ENCODE results near the gene SCUBE2.

SCUBE2 gene

DNA sequence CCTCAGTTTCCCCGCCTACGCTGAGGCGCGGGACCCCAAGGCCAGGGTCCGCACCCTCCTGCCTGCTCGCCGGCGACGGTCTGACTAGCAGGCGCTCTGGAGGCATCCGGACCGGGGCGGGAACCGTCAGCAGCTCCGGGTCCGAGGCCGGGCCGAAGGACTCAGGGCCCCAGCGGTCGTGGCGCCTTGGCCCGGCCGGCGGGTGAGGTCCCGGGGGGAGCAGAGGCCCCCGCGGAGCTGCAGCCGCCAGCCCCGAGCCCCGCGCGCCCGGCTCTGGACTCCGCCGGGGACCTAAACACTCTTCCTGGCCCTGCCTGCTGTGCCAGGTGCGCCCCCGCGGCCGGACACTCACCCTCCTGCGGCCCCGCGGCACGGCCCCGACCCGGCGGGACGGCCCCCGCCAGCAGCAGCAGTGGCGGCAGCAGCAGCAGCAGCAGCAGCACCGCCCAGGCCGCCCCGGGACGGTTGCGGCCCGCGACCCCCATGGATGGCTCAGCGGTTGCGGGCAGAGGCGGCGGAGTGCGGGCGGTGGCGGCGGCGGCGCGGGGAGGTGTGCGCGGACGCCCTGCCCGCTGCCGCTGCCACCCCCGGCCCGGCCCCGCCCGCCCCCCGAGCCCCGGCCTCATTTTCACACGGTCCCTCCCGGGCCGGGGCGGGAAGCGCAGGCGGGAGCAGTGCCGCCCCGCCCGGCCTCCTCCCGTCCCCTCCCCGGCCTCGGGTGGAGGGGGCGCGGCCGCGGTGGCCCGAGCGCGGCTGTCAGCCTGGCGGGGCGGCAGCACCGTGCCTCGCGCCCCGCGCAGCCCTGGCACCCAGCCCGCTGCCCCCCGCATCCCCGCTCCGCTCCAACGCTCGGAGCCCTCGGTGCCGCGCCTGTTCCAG lies at the start of gene SCUBE2:
SCUBE2 (minus strand) TSS at position 556 of the 879 bp plus-strand sequence; CDS start at position 485, 71 bp downstream.
- no peak for DNase-seq

DNA sequence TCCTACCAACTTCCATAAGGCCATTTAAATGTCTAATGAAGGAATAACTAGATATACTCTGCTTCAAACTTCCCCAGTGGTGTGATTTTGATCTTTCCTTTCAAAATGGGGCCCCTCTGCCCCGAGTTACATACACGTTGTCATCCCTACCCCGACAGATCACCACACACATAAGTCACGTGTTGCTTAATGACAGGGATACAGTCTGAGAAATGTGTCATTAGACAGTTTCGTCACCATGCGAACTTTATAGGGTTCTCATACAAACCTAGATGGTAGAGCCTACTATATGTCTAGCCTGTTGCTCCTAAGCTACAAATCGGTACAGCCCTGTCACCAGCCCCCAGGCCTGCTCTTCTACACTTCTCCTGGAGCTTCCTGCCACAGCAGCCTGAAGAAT lies 49.8 kb upstream of the SCUBE2 start:
- DNase-seq: no peak

DNA sequence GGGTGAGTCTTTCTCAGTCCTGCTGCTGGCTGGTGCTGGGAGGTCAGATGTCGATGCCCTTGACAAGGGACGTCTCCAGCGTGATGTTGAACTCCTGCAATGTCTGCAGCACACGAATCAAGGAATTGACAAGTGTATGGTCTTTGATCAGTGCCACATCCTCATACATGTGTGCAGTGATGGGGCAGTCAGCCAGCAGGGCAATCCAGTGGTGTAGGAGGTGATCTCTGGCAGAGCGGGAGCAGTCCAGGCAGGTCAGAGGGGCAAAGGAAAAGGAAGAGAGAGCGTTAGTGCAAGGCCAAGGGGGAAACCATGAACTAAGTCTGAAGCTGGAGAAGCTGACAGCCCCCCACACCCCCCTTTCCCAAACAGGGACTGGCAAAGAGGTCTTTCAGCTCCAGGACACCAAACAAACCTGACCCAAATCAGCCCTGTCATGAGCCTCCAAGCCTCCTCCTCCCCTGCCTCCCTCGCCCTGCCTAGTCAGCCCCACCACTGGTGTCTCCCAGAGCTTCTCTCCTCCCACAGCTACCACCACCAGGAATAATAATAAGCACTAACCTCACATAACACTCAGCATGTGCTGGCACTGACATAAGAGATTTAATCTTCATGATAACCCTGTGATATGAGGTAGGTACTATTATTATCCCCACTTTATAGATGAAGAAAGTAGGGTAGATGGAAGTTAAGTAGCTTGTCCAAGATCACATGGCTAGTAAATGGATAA lies 48.4 kb upstream of the SCUBE2 start:
- no peak for DNase-seq

DNA sequence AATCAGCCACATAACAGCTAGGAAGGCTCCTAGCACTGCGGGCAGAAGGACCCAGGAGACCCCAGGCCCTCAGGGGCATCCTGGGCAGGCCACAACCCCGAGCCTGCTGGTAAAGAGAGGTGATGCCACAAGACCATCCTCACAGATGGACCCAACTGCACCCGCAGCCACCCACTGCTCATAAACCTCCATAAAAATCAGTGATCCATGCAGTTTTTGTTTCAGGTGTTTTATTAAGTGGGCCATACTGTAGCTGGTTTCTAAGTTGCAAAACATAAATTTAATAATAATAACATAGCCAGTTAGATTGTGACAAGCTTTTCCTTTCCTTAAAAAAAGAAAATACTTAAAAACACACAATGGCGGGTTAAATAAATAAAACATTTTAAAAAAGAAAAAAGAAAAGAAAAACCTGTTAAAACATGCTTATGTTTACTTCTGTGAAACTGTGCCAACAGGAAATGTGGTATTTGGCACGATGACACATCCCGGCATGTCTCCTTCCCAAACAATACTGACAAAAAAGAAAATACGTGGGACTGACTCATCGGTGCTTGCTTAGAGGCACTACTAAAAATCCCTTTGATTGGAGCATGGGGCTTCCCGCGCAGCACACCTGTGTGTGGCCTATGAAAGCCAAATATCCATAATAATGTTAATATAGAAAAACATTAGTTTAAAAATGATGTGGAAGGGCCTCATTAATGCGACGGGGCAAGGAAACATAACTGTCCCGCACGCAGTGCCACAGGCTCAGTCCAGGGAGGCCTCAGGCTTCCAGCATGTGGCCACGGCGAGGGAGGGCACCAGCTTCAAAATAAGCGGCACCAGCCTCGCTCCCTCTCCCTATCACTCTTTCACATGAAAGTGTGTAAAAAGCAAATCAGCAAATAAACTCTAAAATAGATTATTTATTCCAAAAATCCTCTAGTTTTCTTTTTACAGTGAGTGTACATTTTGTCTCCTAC lies 47.5 kb upstream of the SCUBE2 start:
- peak in 1 of 14 donors; percentile 62 for DNase-seq

DNA sequence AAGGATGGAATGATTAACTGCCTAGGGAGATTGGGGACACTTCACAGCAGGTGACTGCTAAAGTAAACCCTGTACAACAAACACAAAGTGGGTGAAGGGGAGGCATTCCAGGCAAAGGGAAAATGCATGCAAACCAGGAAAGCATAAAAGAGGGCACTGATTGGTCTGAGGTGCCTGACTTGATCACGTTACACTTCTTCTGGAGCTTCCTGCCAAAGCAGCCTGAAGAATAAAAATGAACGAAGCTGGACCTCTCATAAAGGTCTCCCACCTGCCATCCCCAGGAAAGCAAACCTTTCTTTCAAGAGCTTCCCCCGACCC lies 46.7 kb upstream of the SCUBE2 start:
- no peak for DNase-seq

DNA sequence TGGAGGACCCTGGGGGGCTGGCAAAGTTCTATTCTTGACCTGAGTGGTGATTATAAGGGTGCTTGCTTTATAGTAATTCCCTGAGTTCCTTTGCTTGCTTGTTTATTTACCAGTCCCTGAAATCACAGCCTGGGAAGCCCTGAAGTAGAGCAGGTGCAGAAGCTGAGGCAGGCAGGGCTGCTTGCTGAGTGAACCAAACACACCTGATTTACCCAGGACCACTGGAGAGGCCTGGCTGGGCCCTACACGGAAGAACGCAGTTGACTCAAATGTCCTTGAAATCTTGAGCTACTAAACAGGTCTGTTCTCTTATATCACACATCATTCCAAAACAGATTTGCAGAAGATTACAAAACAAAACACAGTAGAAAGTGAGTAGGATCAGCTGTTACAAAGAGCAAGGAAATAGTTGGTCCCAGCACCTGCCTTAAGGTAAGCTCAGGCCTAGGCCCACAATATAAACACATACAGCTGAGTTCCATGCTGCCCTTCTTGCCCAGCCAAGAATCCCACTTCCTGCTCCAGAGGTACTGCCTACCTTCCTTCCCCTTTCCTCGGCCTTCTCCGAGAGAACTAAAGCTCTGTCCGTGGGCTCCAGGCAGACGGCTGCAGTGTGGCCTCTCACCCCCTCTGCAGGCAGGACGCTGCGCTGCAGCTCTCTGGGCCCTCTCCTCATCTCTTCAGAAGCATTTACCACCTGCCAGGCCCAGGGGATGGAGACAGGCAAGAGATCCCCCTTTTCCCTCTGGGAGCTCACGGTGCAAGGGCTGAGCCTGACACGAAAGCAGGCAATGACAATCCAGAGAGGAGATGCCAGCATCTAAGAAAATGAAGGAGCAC lies 46.1 kb upstream of the SCUBE2 start:
- DNase-seq: peak in 13 of 14 donors; percentile 4 to 85 (median 44)

DNA sequence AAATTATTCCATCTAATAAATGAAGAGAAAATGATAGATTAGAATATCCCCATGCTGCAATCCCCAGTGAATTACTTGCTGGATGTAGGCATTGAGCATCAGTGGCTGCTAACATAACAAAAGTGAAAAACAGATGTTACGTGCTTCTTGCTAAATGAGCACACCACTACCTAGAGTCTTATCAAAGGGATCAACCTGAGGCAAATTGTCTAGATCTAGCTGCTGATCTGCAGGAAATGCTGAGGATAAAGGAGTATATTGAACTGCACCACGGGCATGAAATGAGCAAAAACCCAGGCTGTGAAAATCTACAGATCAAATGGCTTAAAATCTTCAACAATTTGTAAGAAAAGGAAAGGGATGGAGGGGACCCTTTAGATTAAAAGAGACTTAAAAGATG lies 45.3 kb upstream of the SCUBE2 start:
- no peak for DNase-seq

DNA sequence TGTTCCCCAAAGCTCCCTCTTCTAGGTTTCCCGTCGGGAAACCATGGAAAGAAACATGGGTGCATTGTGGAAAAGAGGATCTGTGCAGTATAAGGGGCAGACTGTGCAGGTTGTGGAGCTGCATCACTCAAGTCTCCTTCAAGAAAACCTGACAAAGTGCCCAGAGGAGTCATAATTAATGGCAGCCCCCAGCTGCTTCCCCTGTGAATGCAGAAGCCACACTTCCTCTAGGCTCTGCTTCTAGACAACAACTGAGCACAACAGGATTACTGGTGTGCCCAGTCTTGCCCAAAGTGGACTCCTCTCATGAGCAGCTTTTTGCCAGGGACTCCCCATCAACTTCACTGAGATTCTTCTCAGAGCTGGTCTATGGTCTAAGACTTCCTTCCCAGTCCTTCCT lies 42.6 kb upstream of the SCUBE2 start:
- DNase-seq: no peak

DNA sequence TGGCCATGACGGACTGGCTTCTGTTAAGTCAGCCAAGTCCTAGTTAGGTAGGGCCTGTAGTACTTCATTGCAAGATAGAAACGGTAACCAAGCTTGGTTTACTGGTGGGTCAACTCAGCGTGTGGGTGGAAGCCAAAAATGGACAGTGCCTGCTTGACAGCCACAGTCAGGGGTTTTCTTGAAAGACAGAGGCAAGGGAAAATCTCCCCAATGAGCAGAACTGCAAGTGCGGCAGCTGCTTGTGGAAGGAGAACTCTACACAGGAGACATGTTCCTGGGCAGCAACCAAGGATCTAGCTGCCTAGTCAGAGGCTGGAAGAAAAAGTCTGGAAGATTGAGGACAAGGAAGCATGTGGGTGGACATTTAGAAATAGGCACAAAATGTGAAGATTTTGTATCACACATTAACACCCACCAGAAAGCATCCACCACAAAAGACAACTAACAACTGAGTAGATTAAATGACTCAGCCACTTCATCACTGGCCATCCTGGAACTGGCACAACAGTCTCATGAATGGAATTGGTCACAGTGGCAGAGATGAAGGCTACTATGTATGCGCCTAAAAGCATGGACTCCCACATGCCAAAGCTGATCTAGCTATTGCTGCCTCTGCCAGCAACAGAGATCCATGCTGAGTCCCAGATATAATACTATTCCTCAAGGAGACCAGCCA lies 40.9 kb upstream of the SCUBE2 start:
- DNase-seq: no peak

DNA sequence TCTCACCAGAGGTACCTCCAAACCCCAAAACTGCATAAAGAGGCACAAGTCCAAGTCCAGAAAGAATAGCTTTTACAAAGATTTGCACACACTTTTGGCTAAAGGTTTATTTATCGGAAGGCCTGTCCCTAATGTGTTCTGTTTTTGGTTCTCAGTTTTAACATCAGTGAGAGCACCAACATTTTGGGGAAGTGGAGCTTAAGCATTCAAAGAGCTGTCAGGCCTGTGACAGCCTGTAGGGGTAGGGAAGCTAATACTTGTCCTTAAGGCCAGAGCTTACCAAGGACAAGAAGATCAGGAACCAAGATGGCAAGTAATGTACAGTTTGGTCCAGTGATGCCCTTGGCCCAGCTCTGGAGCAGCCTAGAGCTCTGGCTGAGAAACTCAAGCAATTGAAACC lies 38.9 kb upstream of the SCUBE2 start:
- no peak for DNase-seq

DNA sequence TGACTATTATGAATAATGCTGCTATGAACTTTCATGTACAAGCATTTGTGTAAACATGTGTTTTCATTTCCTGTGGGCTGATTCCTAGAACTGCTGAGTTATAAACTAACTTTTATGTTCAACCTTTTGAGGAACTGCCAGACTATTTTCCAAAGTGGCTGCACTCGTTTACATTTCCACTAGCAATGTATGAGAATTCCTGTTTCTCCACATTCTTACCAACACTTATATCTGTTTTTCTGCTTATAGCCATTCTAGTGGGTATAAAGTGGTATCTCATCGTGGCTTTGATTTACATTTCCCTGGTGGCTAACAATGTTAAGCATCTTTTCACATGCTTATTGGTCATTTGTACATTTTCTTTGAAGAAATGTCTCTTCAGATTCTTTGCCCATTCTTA lies 35.2 kb upstream of the SCUBE2 start:
- no peak for DNase-seq

DNA sequence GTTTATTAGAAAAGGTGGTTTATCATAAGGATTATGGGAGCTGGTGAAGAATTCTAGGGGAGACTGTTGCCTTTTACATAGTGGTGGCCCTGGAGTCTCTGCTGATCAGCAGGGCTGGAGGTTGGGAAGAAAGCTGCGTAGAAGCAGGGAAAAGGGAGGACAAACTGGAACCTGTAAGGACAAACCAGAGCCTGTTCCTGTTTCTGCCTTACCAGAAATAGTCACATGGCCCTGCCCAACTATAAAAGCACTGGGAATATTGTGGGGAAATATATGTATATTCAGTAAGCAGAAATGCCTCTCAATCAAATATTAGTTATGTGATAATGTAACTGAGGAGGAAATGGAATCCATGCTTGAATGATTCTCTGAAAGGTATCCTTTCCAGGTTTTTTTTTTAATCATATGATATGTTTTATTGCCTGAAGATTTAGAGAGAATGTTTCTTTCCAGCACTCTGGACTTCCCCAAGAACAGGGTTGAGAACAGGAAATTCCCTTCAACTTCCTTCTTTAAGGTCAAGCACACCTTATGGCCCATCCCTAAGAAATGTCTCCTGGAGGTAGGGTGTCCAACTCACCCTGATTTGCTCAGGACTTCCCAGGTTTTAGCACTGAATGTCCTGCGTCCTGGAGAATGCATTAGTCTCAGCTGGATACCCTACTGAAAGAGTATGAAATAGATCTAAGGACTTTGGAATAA lies 33.9 kb upstream of the SCUBE2 start:
- no peak for DNase-seq

DNA sequence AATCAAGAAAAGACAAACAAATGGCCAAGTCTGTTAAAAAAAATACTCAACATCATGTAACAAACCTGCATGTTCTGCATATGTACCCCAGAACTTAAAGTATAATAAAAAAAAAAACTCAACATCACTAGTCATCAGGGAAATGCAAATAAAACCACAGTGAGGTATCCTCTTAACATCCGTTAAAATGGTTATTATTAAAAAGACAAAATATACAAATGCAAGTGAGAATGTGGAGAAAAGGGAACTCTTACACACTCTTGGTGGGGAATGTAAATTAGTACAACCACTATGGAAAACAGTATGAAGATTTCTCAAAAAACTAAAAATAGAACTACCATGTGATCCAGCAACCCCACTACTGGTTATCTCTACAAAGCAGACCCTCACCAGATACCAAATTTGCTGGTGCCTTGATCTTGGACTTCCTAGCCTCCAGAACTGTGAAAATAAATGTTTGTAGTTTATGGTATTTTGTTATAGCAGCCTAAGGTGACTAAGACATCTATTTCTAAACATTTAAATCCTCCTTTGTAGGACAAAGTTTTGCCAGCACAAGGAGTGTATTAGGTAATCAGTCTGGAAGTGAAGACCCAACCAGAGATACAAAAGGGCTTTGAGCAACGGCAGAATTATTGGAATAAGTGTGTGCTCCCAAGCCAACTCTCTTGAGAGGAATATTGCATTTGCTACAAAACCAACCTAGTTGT lies 32.4 kb upstream of the SCUBE2 start:
- no peak for DNase-seq

DNA sequence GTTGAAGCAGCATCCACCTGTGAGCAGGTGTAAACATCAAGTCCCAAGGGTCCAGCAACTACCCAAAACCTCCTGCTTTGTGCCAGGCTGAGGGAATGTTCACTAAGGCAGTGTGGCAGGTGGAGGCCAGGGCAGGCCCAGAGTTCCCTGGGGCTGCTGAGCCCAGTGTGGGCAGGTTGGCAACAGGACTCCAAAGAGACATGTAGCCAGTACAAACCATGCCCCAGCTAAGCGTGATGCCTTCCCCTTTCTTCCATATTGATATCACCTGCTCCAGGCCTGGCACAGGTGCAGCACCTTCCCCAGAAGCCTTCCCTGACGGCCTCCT lies 30.0 kb upstream of the SCUBE2 start:
- DNase-seq: no peak

DNA sequence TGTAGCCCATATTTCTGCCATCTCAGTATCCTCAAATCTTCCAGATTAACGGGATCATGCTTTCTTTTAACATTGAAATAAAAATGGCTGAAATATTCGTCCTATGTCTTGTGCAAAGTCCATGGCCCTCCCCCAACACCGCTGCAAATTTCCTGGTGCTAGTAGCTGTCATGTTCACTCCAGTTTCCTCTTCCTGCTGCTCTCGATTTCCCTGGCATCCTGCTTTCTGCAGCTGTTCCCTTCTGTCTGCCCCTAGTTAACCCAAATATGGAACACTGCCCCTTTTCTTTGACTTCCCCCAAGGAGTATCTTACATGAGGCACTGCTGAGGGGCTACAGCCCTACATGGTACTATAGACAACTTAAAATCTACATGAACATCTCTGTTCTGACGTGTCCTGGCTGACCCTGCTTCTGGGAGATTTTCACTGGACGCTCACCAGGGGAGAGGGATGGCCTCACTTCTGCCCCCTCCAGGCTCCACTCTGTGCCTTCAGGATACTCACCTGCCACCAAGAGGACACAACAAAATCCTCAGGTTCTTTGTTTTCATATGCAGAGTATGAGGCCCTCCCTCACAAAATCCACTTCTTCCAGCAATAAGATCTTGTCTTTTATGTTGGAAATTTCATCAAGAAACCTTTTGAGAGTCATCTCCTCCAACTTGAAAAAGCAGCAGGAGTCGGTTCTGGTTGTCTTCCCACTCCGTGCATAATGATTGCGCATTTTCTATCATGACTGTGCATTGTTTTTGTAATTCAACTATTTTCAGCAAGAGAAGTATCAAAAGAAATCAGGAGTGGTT lies 29.5 kb upstream of the SCUBE2 start:
- no peak for DNase-seq

DNA sequence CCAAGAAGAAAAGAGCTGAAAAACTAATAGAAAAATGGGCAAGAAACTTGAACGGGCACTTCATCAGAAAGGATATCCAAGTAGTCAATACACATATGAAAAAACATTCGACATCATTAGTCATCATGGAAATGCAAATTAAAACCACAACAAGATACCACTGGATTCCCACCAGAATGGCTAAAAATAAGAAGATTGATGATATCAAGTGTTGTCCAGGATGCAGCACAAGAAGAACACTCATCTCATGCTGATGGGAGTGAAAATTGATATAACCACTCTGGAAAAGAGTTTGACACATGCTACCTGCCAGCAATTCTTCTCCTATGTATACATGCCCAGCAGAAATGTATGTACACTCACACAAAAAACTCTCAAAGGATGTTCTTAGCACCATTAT lies 26.9 kb upstream of the SCUBE2 start:
- DNase-seq: no peak

DNA sequence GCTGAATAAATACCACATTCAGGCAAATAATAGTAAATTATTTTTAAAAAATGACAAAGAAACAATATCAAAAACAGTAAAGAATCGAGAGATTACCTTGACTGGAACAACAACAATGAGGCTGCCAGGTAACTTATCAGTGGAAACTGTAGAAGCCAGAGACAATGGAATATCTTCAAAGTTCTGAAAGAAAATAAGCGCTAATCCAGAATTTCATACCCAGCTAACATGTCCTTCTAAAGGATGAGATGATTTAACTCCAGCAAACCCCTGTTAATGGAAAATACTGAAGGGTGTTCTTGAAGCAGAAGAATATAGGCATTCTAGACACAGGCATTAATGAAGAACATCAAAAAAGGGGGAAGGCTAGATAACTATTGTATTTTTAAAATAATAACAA lies 20.7 kb upstream of the SCUBE2 start:
- DNase-seq: no peak

DNA sequence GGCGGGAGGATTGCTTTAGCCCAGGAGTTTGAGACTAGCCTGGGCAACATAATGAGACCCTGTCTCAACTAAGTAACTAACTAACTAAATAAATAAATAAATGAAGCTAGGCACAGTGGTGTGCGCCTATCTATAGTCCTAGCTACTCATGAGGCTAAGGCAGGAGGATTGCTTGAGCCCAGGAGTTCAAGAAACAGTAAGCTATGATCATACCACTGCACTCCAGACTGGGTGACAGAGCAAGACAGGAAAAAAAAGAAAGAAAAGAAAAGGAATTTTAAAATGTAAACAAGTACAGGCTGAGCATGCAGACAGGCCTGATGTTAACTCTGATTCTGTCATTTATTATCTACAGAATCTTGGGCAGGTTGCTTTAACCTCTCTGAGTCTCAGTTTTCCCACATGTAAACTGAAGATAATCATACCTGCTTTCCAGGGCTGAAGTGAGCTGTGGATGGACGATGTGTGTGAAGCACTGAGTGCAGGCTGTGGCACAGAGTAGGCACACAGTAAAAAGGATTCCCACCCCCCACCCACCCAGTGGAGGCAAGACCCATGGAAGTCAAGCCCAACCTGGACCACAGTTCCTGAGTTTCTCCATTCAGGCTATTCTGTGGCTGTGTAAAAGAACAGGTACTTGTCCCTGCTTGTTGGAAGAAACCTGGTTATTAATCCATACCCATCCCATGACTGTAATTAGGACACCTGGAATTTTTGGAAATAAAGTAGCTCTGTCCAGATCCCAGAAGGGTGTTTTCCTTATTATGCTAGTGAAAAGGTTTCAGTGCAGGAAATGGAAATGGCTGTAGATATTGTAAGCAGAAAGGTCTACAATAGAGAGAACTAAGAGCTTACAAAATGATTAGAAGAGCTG lies 18.7 kb upstream of the SCUBE2 start:
- DNase-seq: no peak

Data from C1 segment of cervical spinal cord (tissue), 14 donors.